Measurements from ENCODE around the gene HOXD13.

- TF ChIP-seq EZH2 (IDR thresholded peaks at IDR 0.05) (no peak), POLR2AphosphoS5 (IDR thresholded peaks at IDR 0.05; ENCODE audit: borderline replicate concordance, low read depth, low read length) (peak; percentile 78; the same call in 1 of the 2 replicates)
Observed at GRCh38 chr2:176105078-176105729, 12.7 kb downstream of the HOXD13 start.

All from SK-N-MC (cell line).